ENCODE measurements around the gene FARS2.

The FARS2 gene

GRCh38 chr6:5435449-5435848, 174.1 kb downstream of the FARS2 start:
- no peak for DNase-seq

- DNase-seq = no peak
Observed at GRCh38 chr6:5438922-5439584, 177.7 kb downstream of the FARS2 start.

- DNase-seq = no peak
Observed at GRCh38 chr6:5439749-5440148, 178.4 kb downstream of the FARS2 start.

DNA sequence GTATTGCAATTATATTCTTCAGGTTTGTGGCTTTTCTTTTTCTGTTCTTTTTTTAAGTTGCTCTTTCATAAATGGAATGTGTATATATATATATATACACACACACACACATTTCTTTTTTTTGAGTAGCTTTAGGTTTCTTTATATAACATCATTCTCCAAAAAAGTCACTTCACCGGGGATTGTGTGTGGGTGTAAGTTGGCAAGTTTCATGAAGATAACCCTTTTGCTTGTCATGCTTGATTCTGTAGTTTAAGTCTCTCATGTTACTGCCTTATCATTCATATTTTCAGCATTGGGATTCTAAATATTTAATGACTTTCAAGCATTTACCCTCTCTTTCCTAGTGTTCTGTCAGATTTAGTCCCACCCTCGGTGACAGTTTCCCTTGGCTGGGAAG, 181.0 kb downstream of the FARS2 start:
- no peak for DNase-seq

GRCh38 chr6:5442916-5443315, 181.6 kb downstream of the FARS2 start:
- no peak for DNase-seq

- DNase-seq = no peak
Observed at GRCh38 chr6:5443491-5443890, 182.2 kb downstream of the FARS2 start.

- no peak for DNase-seq
Observed at GRCh38 chr6:5446362-5447075, 185.2 kb downstream of the FARS2 start.

DNA sequence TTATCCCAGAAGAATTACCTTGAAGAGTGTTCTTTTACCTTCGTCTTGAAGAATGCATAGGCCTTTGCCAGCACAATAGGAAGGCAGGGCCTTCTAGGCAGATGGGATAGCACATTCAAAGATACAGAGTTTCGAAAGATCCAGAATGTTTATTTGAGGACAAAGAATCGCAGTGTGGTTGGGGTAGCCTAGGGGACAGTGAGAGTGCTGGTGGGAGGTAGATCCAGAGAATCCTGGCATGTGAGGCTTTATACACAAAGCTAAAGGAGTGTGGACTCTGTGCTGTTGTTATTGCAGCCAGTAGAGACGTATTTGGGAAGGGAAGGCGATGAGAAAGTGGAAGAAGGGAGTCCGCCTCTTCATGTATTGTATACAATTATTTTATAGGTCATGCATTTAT, 186.6 kb downstream of the FARS2 start:
- DNase-seq = no peak

GRCh38 chr6:5450073-5450472, 188.8 kb downstream of the FARS2 start:
- DNase-seq = no peak

GRCh38 chr6:5453546-5453945, 192.2 kb downstream of the FARS2 start:
- peak in 1 of 2 donors; percentile 21 for DNase-seq

DNA sequence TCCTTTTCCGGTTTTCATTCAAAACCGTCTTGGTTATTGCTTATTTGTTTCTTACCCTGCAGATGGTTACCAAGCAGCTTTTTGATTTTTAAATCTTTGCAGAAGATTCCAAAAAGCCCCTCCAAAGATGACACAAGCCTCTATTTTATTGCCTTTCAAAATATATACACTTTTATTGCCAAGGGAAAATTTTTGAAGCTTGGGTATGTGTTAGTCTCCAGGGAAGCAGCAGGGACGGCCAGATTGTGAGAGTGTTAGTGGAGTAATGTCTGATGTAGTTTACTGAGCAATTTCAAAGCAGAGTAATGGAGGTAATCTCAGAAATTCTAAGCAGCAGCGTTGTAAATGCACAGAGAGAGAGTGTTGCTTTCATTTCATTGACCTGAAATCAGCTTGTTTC, 193.8 kb downstream of the FARS2 start:
- no peak for DNase-seq

- DNase-seq = peak; percentile 25 to 62
Observed at GRCh38 chr6:5457041-5457440, 195.7 kb downstream of the FARS2 start.

GRCh38 chr6:5457983-5458683, 196.8 kb downstream of the FARS2 start:
- DNase-seq = no peak

GRCh38 chr6:5459346-5459745, 198.0 kb downstream of the FARS2 start:
- no peak for DNase-seq

GRCh38 chr6:5461365-5461764, 200.1 kb downstream of the FARS2 start:
- no peak for DNase-seq

DNA sequence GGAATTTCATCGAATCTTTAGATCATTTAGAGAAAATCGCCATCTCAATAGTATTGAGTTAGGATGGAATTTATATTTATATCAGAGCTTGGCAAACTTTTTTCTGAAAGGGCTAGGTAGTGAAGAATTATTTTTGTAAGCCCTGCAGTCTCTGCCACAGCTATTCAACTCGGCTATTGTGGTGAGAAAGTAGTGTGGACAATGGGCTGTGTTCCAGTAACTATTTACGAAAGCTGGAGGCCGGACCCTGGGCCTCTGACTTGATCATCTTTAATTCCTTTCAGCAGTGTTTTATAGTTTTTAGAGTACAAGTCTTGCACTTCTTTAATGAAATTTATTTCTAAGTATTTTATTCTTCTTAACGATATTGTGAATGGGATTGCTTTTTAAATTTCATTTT, 201.5 kb downstream of the FARS2 start:
- no peak for DNase-seq

DNA sequence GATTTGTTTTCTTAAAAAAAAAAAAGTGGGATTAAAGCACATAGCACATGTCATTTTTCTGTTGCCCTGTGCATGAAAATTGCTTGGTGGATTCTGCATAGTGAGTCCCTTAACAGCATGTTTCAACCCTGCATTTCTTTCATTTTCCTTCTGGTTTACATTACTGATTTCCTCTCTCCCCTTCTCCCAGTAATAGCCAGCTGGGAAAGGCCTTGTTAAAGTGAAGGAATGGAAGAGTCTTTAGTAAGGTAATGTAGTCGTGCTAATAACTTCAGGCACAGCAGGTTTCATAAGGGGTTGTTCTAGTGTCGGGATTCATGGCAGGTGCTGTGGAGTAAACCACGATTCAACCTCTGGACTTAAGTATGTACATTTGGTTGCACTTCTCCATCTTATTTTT, 202.4 kb downstream of the FARS2 start:
- no peak for DNase-seq

GRCh38 chr6:5464099-5464885, 203.0 kb downstream of the FARS2 start:
- DNase-seq = no peak

DNA sequence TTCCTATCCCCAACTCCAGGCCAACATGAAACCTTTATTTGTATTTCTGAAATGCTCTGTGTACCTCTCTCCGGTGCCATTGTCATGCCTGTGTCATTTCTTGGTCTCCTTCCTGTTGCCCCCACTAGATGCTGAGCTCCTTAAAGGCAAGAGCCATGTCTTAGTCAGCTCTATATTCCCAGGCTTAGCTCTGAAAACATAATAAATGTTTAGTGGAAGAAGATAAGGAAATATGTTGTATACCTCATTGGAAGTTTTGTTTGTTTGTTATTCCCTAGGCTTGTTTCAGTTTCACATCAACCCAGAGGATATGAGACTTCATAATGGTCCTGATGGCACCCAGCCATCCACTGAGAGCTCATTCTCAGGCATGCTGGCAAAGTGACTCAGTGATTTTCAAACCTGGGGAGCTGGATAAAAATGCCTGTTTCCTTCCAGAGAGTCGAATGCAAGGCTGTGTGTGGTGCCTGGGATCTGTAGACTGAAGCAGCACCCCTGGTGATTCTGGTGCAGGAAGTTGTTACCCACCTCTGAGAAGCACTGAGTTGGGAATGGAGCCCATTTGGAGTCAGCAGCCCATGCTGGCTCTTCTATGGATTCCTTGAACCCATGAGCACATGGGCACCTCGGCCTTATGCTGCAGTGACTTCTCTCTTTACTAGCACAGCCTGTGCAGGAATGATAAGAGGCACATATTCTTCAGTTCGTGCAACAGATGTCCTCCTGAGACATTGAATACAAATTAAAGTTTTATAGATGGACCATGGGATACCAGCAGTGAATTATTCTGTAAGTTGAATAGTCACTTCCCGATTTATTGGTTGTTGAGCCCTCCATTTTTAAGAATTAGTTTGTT, 205.2 kb downstream of the FARS2 start:
- DNase-seq = no peak

DNA sequence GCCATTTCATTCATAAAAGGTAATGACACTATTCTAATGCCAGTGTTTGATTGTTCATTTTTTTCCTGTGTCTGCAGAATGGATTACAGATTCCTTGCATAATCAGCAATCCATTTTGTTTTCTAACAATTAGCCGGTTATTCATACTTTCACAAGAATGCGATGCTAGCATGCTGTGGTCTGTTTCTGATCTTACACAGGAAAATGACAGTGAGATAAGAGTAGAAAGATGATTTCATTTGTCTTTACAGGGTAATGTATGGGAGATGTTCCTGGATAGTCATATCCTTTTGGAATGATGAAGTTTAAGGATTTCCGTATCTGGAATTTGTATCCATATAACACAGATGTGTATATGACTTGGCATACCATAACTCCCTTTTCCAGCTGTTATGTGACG, 207.3 kb downstream of the FARS2 start:
- no peak for DNase-seq

DNA sequence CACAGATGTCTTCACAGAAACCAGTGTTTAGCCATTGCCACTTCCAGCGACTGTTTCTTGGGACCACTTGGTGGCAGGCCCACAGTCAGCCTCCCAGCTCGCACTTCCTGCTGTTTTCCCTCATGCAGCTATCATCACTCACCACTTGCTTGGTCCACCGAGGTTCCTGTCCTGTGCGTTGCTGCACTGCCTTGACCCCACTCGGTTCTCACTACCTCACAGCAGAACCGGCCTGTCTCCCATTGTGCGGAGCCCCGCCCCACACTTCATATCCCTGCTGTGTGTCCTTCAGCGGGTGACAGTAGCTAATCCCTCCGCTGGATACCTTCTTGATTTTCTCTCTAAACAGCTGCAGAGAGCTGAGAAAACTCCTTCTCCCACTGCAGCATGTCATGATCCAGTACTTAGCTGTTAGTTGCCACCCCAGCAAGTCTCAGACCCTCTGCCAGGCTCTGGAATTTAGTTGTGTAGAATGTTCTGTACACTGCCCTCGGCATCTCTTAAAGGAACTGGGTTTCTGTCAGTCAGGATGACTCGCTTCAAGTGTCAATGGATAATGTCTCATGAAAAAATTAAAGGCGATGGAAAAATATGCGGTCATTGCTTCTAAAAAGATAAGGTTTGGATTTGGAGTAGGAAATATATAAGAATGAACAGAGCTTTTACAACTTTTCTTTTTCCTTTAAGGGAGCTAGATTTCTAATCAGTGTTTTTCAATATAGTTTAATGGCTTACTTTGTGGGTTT, 208.0 kb downstream of the FARS2 start:
- no peak for DNase-seq

GRCh38 chr6:5471044-5471443, 209.7 kb downstream of the FARS2 start:
- peak; percentile 48 to 74 for DNase-seq
